GM12878 (cell line): Measurements from ENCODE around the gene PCBD1. TPM values are rescaled to one million over a fixed set of nuclear protein-coding genes. Genes with fewer than 3 reads are reported as not detected.

Experiments
- ATAC-seq: fragments of 200-7000 bp; cut with Tn5 transposase; 3 replicates; pipeline ENCODE4 v1.9.1; 2020; ENCODE audit warnings: mild to moderate bottlenecking, moderate library complexity
- BruUV-seq: library from RNA; stranded (reverse); fragments of 400-500 nt; replicated peaks from 2 replicates; lab custom pipeline; 2021; lab: Mats Ljungman, UMichigan
- CTCF ChIA-PET: fragments of 300-600 bp; sonication (Branson Sonifier 250); formaldehyde crosslinking; extraction: SDS; loops from one replicate; lab custom pipeline; 2021; ENCODE audit warnings: inconsistent platforms; lab: Yijun Ruan, JAX
- POLR2A ChIA-PET: fragments of 350-600 bp; formaldehyde crosslinking; extraction: SDS; loops from one replicate; lab custom pipeline; 2021; ENCODE audit warnings: inconsistent platforms; lab: Charles Lee
- RAD21 ChIA-PET: fragments of 300-600 bp; sonication (Branson Sonifier 250); formaldehyde crosslinking; loops from one replicate; lab custom pipeline; 2023; ENCODE audit warnings: antibody characterized with exemption; ENCODE audit not compliant: unreplicated experiment; lab: Charles Lee
- SMC1A ChIA-PET: fragments of 300-600 bp; sonication (Branson Sonifier 250); formaldehyde crosslinking; loops from one replicate; lab custom pipeline; 2023; ENCODE audit not compliant: unreplicated experiment, uncharacterized antibody; lab: Charles Lee
- DNase-seq: peaks from one replicate; pipeline ENCODE4 v3.0.0-alpha.2; 2011; ENCODE audit warnings: low read depth, low spot score
- FAIRE-seq: peaks from 3 replicates; lab custom pipeline; 2011; peaks lifted over from hg19 to GRCh38; lab: Jason Lieb, UNC
- H2AFZ ChIP-seq: 2 replicates; pipeline ENCODE4 v1.6.0; 2011; ENCODE audit warnings: low read depth, low read length, control low read depth; ENCODE audit not compliant: control insufficient read depth
- H3K27ac ChIP-seq: 2 replicates; pipeline ENCODE4 v1.5.1; 2011; ENCODE audit warnings: control low read depth; ENCODE audit not compliant: control insufficient read depth, insufficient read depth
- H3K27me3 ChIP-seq, 2 experiments: replicated peaks in 1 of 2; 2 replicates each; pipeline versions ENCODE4 v1.6.0 to v1.6.1; 2011; ENCODE audit warnings: low read length in 1 of 2; ENCODE audit not compliant: control insufficient read depth in 2 of 2, insufficient read depth in 2 of 2
- H3K36me3 ChIP-seq, 2 experiments: 2 replicates each; pipeline ENCODE4 v1.5.1; 2011; ENCODE audit warnings: low read length in 1 of 2; ENCODE audit not compliant: control insufficient read depth in 2 of 2, insufficient read depth in 2 of 2
- H3K4me1 ChIP-seq: 2 replicates; pipeline ENCODE4 v1.6.1; 2011; ENCODE audit warnings: mild to moderate bottlenecking, low read length, moderate library complexity, mixed read lengths; ENCODE audit not compliant: control insufficient read depth, insufficient read depth
- H3K4me2 ChIP-seq: 2 replicates; pipeline ENCODE4 v1.6.0; 2011; ENCODE audit warnings: control low read depth; ENCODE audit not compliant: control insufficient read depth, insufficient read depth
- H3K4me3 ChIP-seq: fragments of 200-600 bp; sonication (generic); 2 replicates; pipeline ENCODE4 v1.5.1; 2016
- H3K79me2 ChIP-seq: 2 replicates; pipeline ENCODE4 v1.6.0; 2011; ENCODE audit warnings: low read length; ENCODE audit not compliant: control insufficient read depth, insufficient read depth
- H3K9ac ChIP-seq: 2 replicates; pipeline ENCODE4 v1.8.0; 2011; ENCODE audit warnings: low read length, control low read depth, mixed read lengths; ENCODE audit not compliant: control insufficient read depth, insufficient read depth
- H3K9me3 ChIP-seq: replicated peaks from 3 replicates; pipeline ENCODE4 v1.5.1; 2011; ENCODE audit warnings: mild to moderate bottlenecking, low read length; ENCODE audit not compliant: control insufficient read depth, insufficient read depth
- H4K20me1 ChIP-seq: 2 replicates; pipeline ENCODE4 v1.6.0; 2011; ENCODE audit not compliant: control insufficient read depth, insufficient read depth
- BCL11A ChIP-seq: IDR thresholded peaks from 2 replicates; pipeline ENCODE4 v1.6.1; 2011; ENCODE audit warnings: low read depth, low read length
- BRCA1 ChIP-seq: IDR thresholded peaks from 2 replicates; pipeline ENCODE4 v1.6.1; 2011; ENCODE audit warnings: low read depth, low read length, improper control_type of control experiment
- CBX3 ChIP-seq: fragments of 200-600 bp; sonication (generic); IDR thresholded peaks from 2 replicates; pipeline ENCODE4 v1.6.1; 2016; ENCODE audit warnings: low read depth, borderline replicate concordance
- CBX5 ChIP-seq: sonication (generic); IDR thresholded peaks from 2 replicates; pipeline ENCODE4 v1.6.1; 2016; ENCODE audit warnings: low read depth, moderate library complexity, mild to moderate bottlenecking, inconsistent platforms
- EGR1 ChIP-seq, 2 experiments: IDR thresholded peaks; 1 replicate in 1 of 2; 2 replicates in 1 of 2; pipeline ENCODE4 v1.6.1; 2011 to 2012; ENCODE audit warnings: low read depth in 2 of 2, low read length in 2 of 2, borderline replicate concordance in 1 of 2, mild to moderate bottlenecking in 1 of 2, moderate library complexity in 1 of 2
- MEF2A ChIP-seq: IDR thresholded peaks from 2 replicates; pipeline ENCODE4 v1.6.1; 2011; ENCODE audit warnings: low read depth, mild to moderate bottlenecking, low read length, moderate library complexity; ENCODE audit not compliant: insufficient read depth
- MYB ChIP-seq: fragments of 150-350 bp; IDR thresholded peaks from 2 replicates; pipeline ENCODE4 v1.6.1; 2014; ENCODE audit warnings: mild to moderate bottlenecking, low read depth, low read length, borderline replicate concordance
- NKRF ChIP-seq: fragments of 450-650 bp; conservative IDR thresholded peaks from 2 replicates; pipeline ENCODE4 v1.6.1; 2017; ENCODE audit warnings: mild to moderate bottlenecking, moderate library complexity
- PML ChIP-seq: IDR thresholded peaks from 2 replicates; pipeline ENCODE4 v1.6.1; 2012; ENCODE audit warnings: low read length, inconsistent platforms
- RAD51 ChIP-seq: fragments of 450-650 bp; IDR thresholded peaks from 2 replicates; pipeline ENCODE4 v1.6.1; 2016; ENCODE audit warnings: moderate library complexity, mild to moderate bottlenecking, inconsistent platforms
- ZBTB11 ChIP-seq: fragments of 450-650 bp; formaldehyde crosslinking; IDR thresholded peaks from 2 replicates; pipeline ENCODE4 v1.5.0; 2022; ENCODE audit warnings: mild to moderate bottlenecking, missing genetic modification characterization
- ZBTB40 ChIP-seq: fragments of 450-650 bp; IDR thresholded peaks from 2 replicates; pipeline ENCODE4 v1.6.1; 2016; ENCODE audit warnings: mild to moderate bottlenecking, moderate library complexity, borderline replicate concordance
- WGBS: methylation state at CpG from one replicate; pipeline ENCODE4 v1.1.6; 2016; ENCODE audit warnings: low lambda C conversion rate; ENCODE audit not compliant: insufficient replicate concordance, insufficient coverage; ENCODE audit errors: missing lambda C conversion rate; 5-methylcytosine and 5-hydroxymethylcytosine counted together
- in situ Hi-C: fragments of 300-500 bp; cut with MboI; formaldehyde crosslinking; loops from 9 replicates; pipeline ENCODE4 v1.14.3; 2018; ENCODE audit warnings: mixed read lengths
- intact Hi-C: fragments of 100-400 bp; cut with micrococcal nuclease; formaldehyde crosslinking; loops from one replicate; pipeline ENCODE4 v1.14.2; 2022; ENCODE audit not compliant: unreplicated experiment
- polyA plus RNA-seq, 11 experiments: library from polyadenylated mRNA; depleted of rRNA in 4 of 11; unstranded in 6 of 11; stranded (reverse) in 5 of 11; fragments of >200 nt; fragmentation: Nextera tagmentation in 4 of 11; fragmentation: Illumina TruSeq in 1 of 11; extraction: Ambion mirVana in 4 of 11; extraction: Trizol in 1 of 11; gene quantifications; 1 replicate in 1 of 11; 2 replicates in 10 of 11; pipeline versions ENCODE4 v1.2.1 to v1.2.3, GENCODE V29; 2011 to 2016; ENCODE audit warnings: inconsistent platforms in 2 of 11, missing spikeins in 2 of 11, low read depth in 1 of 11
- total RNA-seq, 4 experiments: library from RNA; depleted of rRNA in 3 of 4; stranded (reverse); fragments of >200 nt in 3 of 4; fragmentation: Illumina TruSeq in 1 of 4; extraction: Trizol in 1 of 4; gene quantifications; 2 replicates each; pipeline versions ENCODE4 v1.2.1 to v1.2.3, GENCODE V29; 2013 to 2021

The PCBD1 gene
- total and polyA plus RNA-seq, 10 of the 15 experiments (the other 5 are each of a cell fraction or from before 2014, with no cell fraction given): 5.6 to 66.8 (median 34.2) TPM

GRCh38 chr10:70934701-70935100, 46.3 kb upstream of the PCBD1 start:
- FAIRE-seq (no peak), ATAC-seq (no peak), DNase-seq (no peak)
- no peaks in the 10 kb centered on the region for H3K79me2 ChIP-seq
- H4K20me1 ChIP-seq: no peaks in the 10 kb centered on the region; the same call in 1 of the 2 replicates
- H2AFZ ChIP-seq: no peak overlapping the region
- H3K27ac ChIP-seq: no peak overlapping the region
- in situ Hi-C loops (no loop called here), intact Hi-C loops (no loop called here)
- no peaks in the 10 kb centered on the region for H3K9me3 ChIP-seq
- TF ChIP-seq ZBTB11 (CRISPR knock-in tag) (no peak), BRCA1 (no peak), BCL11A (no peak), CBX3 (no peak), MYB (no peak), NKRF (no peak), CBX5 (no peak), RAD51 (no peak), MEF2A (no peak), EGR1 (IDR thresholded peaks at IDR 0.05; ENCODE audit: borderline replicate concordance in 1 of 2, low read depth in 2 of 2, low read length in 2 of 2) (no peak), PML (no peak), ZBTB40 (no peak)
- ChIA-PET CTCF (no interaction called here), SMC1A (no interaction called here), RAD21 (no interaction called here), POLR2A (no interaction called here)
- no peak overlapping the region for H3K4me3 ChIP-seq
- BruUV-seq: no TSS peak
- H3K4me2 ChIP-seq: no peak overlapping the region
- no peaks in the 10 kb centered on the region for H3K36me3 ChIP-seq
- H3K27me3 ChIP-seq: peaks cover 0 to 6% of the 10 kb centered on the region in 2 experiments; a peak in 3 of 4 replicates
- H3K9ac ChIP-seq: no peak overlapping the region
- WGBS: 0% methylated on average over 1 of the region's 1 CpG
- H3K4me1 ChIP-seq: no peaks in the 10 kb centered on the region
